MCF 10A (cell line): Measurements from ENCODE around the gene B4GALT5. TPM values are rescaled to one million over a fixed set of nuclear protein-coding genes. Genes with fewer than 3 reads are reported as not detected.
"Not testable (repeated sequence)": the region's sequence is repeated elsewhere in the genome, so short reads cannot be mapped to it uniquely, and the experiment has no call there.

ENCODE experiments used
- BruUV-seq: library from RNA; stranded (reverse); fragments of 400-500 nt; replicated peaks from 2 replicates; lab custom pipeline; 2021; lab: Mats Ljungman, UMichigan
- CTCF ChIA-PET: fragments of 300-600 bp; sonication (Branson Sonifier 250); formaldehyde crosslinking; extraction: SDS; loops from one replicate; lab custom pipeline; 2021; ENCODE audit warnings: antibody characterized with exemption, inconsistent platforms; lab: Yijun Ruan, JAX
- POLR2A ChIA-PET: fragments of 300-600, 350-650 bp; sonication (Branson Sonifier 250); formaldehyde crosslinking; extraction: SDS; loops from one replicate; lab custom pipeline; 2020; ENCODE audit warnings: antibody characterized with exemption, inconsistent platforms; lab: Yijun Ruan, JAX
- DNase-seq: peaks from one replicate; pipeline ENCODE4 v3.0.0-alpha.2; 2018; ENCODE audit not compliant: unreplicated experiment
- H3K27ac Mint-ChIP-seq: one replicate; pipeline ENCODE4 v1.8.0; 2022; ENCODE audit warnings: mild to moderate bottlenecking, low read depth, mixed read lengths; ENCODE audit not compliant: unreplicated experiment
- H3K27me3 Mint-ChIP-seq: one replicate; pipeline ENCODE4 v1.8.0; 2022; ENCODE audit warnings: mixed read lengths; ENCODE audit not compliant: insufficient read depth, unreplicated experiment
- H3K36me3 Mint-ChIP-seq: one replicate; pipeline ENCODE4 v1.8.0; 2022; ENCODE audit warnings: mild to moderate bottlenecking, moderate library complexity, mixed read lengths; ENCODE audit not compliant: insufficient read depth, unreplicated experiment
- H3K4me1 Mint-ChIP-seq: one replicate; pipeline ENCODE4 v1.8.0; 2022; ENCODE audit warnings: mixed read lengths; ENCODE audit not compliant: insufficient read depth, unreplicated experiment
- H3K4me3 Mint-ChIP-seq: one replicate; pipeline ENCODE4 v1.8.0; 2022; ENCODE audit warnings: mild to moderate bottlenecking, moderate library complexity, mixed read lengths; ENCODE audit not compliant: unreplicated experiment
- H3K9me3 Mint-ChIP-seq: one replicate; pipeline ENCODE4 v1.8.0; 2022; ENCODE audit warnings: mixed read lengths; ENCODE audit not compliant: unreplicated experiment
- CTCF ChIP-seq: fragments of 200-600 bp; IDR thresholded peaks from one replicate; pipeline ENCODE4 v1.8.0; 2022; ENCODE audit warnings: antibody characterized with exemption, mild to moderate bottlenecking; ENCODE audit not compliant: unreplicated experiment
- intact Hi-C: fragments of 100-400 bp; cut with micrococcal nuclease; formaldehyde crosslinking; loops from 2 replicates; pipeline ENCODE4 v1.14.1; 2022
- total RNA-seq: library from RNA; stranded (reverse); gene quantifications from 2 replicates; pipeline ENCODE4 v1.2.3, GENCODE V29; 2022

The B4GALT5 gene
- total RNA-seq, 1 experiment from 2014 or later: 17.1 TPM

DNA sequence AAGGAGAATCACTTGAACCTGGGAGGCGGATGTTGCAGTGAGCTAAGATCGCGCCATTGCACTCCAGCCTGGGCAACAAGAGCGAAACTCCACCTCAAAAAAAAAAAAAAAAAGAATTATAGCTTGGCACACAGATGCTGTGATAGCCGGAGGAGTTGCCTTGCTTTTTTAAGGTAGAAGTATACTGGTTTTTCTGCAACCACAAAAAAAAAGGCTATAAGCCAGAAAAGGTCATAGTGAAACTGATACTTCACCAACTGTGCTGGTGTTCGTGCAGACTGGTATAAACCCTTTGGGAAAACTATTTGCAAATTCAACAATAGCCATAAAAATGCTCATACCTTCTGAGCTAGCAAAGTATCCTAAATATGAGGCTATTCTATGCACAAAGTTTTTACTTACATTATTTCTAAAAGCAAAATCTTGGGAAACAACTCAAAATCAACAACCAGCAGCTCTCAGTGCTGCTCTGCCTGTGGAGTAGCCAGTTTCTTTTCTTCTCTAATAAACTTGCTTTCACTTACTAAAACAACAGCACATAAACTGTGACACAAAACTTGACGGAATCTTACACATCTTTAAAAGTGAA is 44.0 kb downstream of the B4GALT5 start:
- Mint-ChIP-seq H3K4me3 (no peak overlapping the region), H3K4me1 (peaks cover 21% of the 10 kb centered on the region), H3K27me3 (no peaks in the 10 kb centered on the region), H3K27ac (no peak overlapping the region), H3K9me3 (no peaks in the 10 kb centered on the region), H3K36me3 (no peaks in the 10 kb centered on the region)
- DNase-seq: no peak
- CTCF ChIA-PET: interaction anchor here (0.7 to 2.8 kb wide), 5 partner anchors 11 to 176 kb away, joined by 3 to 14 read pairs (median 5); no protein-coding TSS in a partner anchor
- intact Hi-C loops: no loop called here
- TF ChIP-seq CTCF: no peak
- POLR2A ChIA-PET: interaction anchor here (0.6 to 0.9 kb wide), 5 partner anchors 11 to 143 kb away, joined by 3 read pairs; no protein-coding TSS in a partner anchor
- BruUV-seq: no TSS peak

DNA sequence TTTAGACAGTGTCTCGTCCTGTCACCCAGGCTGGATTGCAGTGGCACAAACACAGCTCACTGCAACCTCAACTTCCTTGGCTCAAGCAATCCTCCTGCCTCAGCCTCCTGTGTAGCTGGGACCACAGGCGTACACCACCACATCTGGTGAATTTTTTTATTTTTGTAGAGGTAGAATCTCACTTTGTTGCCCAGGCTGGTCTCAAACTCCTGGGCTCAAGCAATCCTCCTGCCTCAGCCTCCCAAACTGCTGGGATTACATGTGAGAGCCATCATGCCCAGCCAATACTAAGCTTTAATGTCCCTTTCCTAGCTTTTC is 44.8 kb downstream of the B4GALT5 start:
- DNase-seq, BruUV-seq, H3K36me3 Mint-ChIP-seq, intact Hi-C loops, H3K27ac Mint-ChIP-seq, H3K9me3 Mint-ChIP-seq, H3K4me3 Mint-ChIP-seq, H3K27me3 Mint-ChIP-seq: not testable (repeated sequence)
- peaks cover 21% of the 10 kb centered on the region for H3K4me1 Mint-ChIP-seq
- ChIA-PET CTCF (interaction anchor here (0.6 to 2.8 kb wide), 10 partner anchors 10 to 1049 kb away, joined by 3 to 14 read pairs (median 5); no protein-coding TSS in a partner anchor), POLR2A (interaction anchor here (0.7 to 1.3 kb wide), 2 partner anchors 10 to 13 kb away, joined by 3 to 4 read pairs; no protein-coding TSS in a partner anchor)

DNA sequence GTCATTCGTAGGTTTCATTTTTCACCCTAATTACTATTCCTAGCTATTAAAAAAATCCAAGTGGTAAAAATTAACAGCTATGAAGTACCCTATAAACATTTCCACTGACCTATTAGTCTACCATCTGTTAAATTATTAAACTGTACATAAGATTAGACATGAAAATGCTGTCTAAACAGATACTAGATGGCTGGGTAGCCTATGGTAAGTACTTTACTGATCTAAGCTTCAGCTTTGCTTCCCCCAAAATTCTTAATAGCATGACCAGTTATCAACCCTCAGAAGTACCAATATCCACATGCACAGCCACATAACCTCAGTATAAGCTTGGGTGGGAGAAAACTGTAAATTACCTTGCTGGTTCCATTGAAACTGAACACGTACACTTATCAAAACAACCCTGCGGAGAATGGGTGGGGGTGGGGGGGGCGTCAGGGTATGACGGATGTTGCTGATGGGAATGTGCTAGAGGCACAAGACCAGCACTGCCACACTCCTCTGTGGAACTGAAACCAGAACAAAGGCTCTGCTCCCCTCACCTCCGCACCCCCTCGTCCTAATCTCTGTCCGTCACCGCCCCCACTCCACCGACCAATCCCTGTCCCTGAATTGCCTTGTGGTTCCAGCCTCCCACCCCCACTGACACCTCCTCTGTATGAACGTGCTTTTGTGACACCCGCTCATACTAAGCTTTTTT is 45.3 kb downstream of the B4GALT5 start:
- intact Hi-C loops: no loop called here
- CTCF ChIA-PET: interaction anchor here (0.6 to 2.8 kb wide), 11 partner anchors 10 to 1049 kb away, joined by 3 to 14 read pairs (median 5); no protein-coding TSS in a partner anchor
- H3K4me1 Mint-ChIP-seq: peaks cover 21% of the 10 kb centered on the region

GRCh38 chr20:49666911-49667310 is 46.8 kb downstream of the B4GALT5 start:
- TF ChIP-seq CTCF: no peak
- DNase-seq: no peak
- CTCF ChIA-PET: interaction anchor here (0.6 kb wide), 1 partner anchor 53 kb away, joined by 3 read pairs; no protein-coding TSS in a partner anchor
- no peaks in the 10 kb centered on the region for H3K9me3 Mint-ChIP-seq
- no peaks in the 10 kb centered on the region for H3K27me3 Mint-ChIP-seq
- no peak overlapping the region for H3K27ac Mint-ChIP-seq
- BruUV-seq: no TSS peak
- intact Hi-C loops: no loop called here
- H3K4me3 Mint-ChIP-seq: no peak overlapping the region
- no peaks in the 10 kb centered on the region for H3K36me3 Mint-ChIP-seq
- POLR2A ChIA-PET: interaction anchor here (0.6 to 1.4 kb wide), 3 partner anchors 13 to 43 kb away, joined by 3 read pairs; no protein-coding TSS in a partner anchor
- H3K4me1 Mint-ChIP-seq: peaks cover 20% of the 10 kb centered on the region

More for the DNA sequence above, 45.3 kb downstream of the B4GALT5 start:
- no peaks in the 10 kb centered on the region for H3K27me3 Mint-ChIP-seq
- H3K36me3 Mint-ChIP-seq: no peaks in the 10 kb centered on the region
- POLR2A ChIA-PET: interaction anchor here (0.6 to 1.4 kb wide), 6 partner anchors 12 to 170 kb away, joined by 3 to 5 read pairs (median 3); no protein-coding TSS in a partner anchor
- DNase-seq: no peak
- H3K9me3 Mint-ChIP-seq: no peaks in the 10 kb centered on the region
- BruUV-seq: no TSS peak
- no peak overlapping the region for H3K4me3 Mint-ChIP-seq
- no peak for TF ChIP-seq CTCF
- no peak overlapping the region for H3K27ac Mint-ChIP-seq
